Activated T-cell treated with anti-CD3 and anti-CD28 coated beads, Interleukin-2, amount 50 U/mL, for 1 hour (primary cell): ENCODE data around the gene CLEC16A.

Experiments
- DNase-seq: peaks from one replicate; pipeline ENCODE4 v3.0.0-alpha.2; 2020

The CLEC16A gene

GRCh38 chr16:10995565-10995964 is 51.2 kb downstream of the CLEC16A start:
- no peak for DNase-seq

GRCh38 chr16:10997485-10997884 is 53.1 kb downstream of the CLEC16A start:
- no peak for DNase-seq

- DNase-seq: no peak
Observed at GRCh38 chr16:10999300-10999699, 54.9 kb downstream of the CLEC16A start.

GRCh38 chr16:11001611-11002010 is 57.2 kb downstream of the CLEC16A start:
- DNase-seq: no peak

GRCh38 chr16:11003141-11003540 is 58.8 kb downstream of the CLEC16A start:
- no peak for DNase-seq

GRCh38 chr16:11004351-11004750 is 60.0 kb downstream of the CLEC16A start:
- no peak for DNase-seq

- DNase-seq: no peak
Observed at GRCh38 chr16:11004973-11005610, 60.7 kb downstream of the CLEC16A start.

- no peak for DNase-seq
Observed at GRCh38 chr16:11005611-11005975, 61.2 kb downstream of the CLEC16A start.

GRCh38 chr16:11006656-11007055 is 62.3 kb downstream of the CLEC16A start:
- DNase-seq: no peak

- DNase-seq: no peak
Observed at GRCh38 chr16:11007714-11008280, 63.4 kb downstream of the CLEC16A start.

GRCh38 chr16:11009027-11009755 is 64.8 kb downstream of the CLEC16A start:
- no peak for DNase-seq

- DNase-seq: no peak
Observed at GRCh38 chr16:11010575-11011221, 66.3 kb downstream of the CLEC16A start.

- DNase-seq: no peak
Observed at GRCh38 chr16:11011326-11011725, 67.0 kb downstream of the CLEC16A start.

GRCh38 chr16:11012841-11013240 is 68.5 kb downstream of the CLEC16A start:
- no peak for DNase-seq

GRCh38 chr16:11014136-11014535 is 69.8 kb downstream of the CLEC16A start:
- no peak for DNase-seq

GRCh38 chr16:11015076-11015475 is 70.7 kb downstream of the CLEC16A start:
- DNase-seq: no peak

- no peak for DNase-seq
Observed at GRCh38 chr16:11015607-11016006, 71.2 kb downstream of the CLEC16A start.

- no peak for DNase-seq
Observed at GRCh38 chr16:11016524-11016988, 72.2 kb downstream of the CLEC16A start.

- DNase-seq: peak; percentile 32
Observed at GRCh38 chr16:11016993-11017392, 72.6 kb downstream of the CLEC16A start.

- no peak for DNase-seq
Observed at GRCh38 chr16:11017499-11017898, 73.1 kb downstream of the CLEC16A start.

- no peak for DNase-seq
Observed at GRCh38 chr16:11020388-11020787, 76.0 kb downstream of the CLEC16A start.

GRCh38 chr16:11020792-11021551 is 76.6 kb downstream of the CLEC16A start:
- no peak for DNase-seq

GRCh38 chr16:11022002-11022401 is 77.6 kb downstream of the CLEC16A start:
- no peak for DNase-seq
